IMR-90 (cell line): ENCODE results near the gene PRKAR1B. TPM values are rescaled to one million over a fixed set of nuclear protein-coding genes. Genes with fewer than 3 reads are reported as not detected.

Source experiments
- ATAC-seq: fragments of 200-7000 bp; cut with Tn5 transposase; 2 replicates; pipeline ENCODE4 v1.9.1; 2020; ENCODE audit warnings: low read depth, mild to moderate bottlenecking, moderate library complexity
- BruUV-seq: library from RNA; stranded (reverse); fragments of 400-500 nt; replicated peaks from 2 replicates; lab custom pipeline; 2021; lab: Mats Ljungman, UMichigan
- CTCF ChIA-PET: fragments of 300-600 bp; formaldehyde crosslinking; extraction: SDS; loops from one replicate; lab custom pipeline; 2021; ENCODE audit warnings: antibody characterized with exemption; lab: Yijun Ruan, JAX
- POLR2A ChIA-PET: fragments of 300-600 bp; sonication (Branson Sonifier 250); formaldehyde crosslinking; loops from one replicate; lab custom pipeline; 2022; ENCODE audit warnings: antibody characterized with exemption; ENCODE audit not compliant: unreplicated experiment; lab: Charles Lee
- DNase-seq: peaks from one replicate; pipeline ENCODE4 v3.0.0; 2013
- H2AFZ ChIP-seq: replicated peaks from 2 replicates; pipeline ENCODE3; 2013; ENCODE audit warnings: low read length, mild to moderate bottlenecking; ENCODE audit not compliant: poor library complexity
- H2AK5ac ChIP-seq: 2 replicates; pipeline ENCODE4 v1.6.1; 2013; ENCODE audit warnings: low read depth, low read length, inconsistent platforms
- H2AK9ac ChIP-seq: replicated peaks from 2 replicates; pipeline ENCODE3; 2013; ENCODE audit warnings: mild to moderate bottlenecking, low read depth, low read length, moderate library complexity; ENCODE audit not compliant: poor library complexity
- H2BK120ac ChIP-seq: 2 replicates; pipeline ENCODE4 v1.6.1; 2013; ENCODE audit warnings: low read depth, low read length, inconsistent platforms
- H2BK15ac ChIP-seq: 3 replicates; pipeline ENCODE4 v1.6.1; 2013; ENCODE audit warnings: low read depth, low read length, inconsistent platforms
- H2BK20ac ChIP-seq: 2 replicates; pipeline ENCODE4 v1.6.1; 2013; ENCODE audit warnings: low read depth, mild to moderate bottlenecking, inconsistent platforms, low read length, moderate library complexity
- H2BK5ac ChIP-seq: 2 replicates; pipeline ENCODE4 v1.6.1; 2013; ENCODE audit warnings: mild to moderate bottlenecking, low read depth, low read length, inconsistent platforms; ENCODE audit not compliant: poor library complexity, severe bottlenecking
- H3K14ac ChIP-seq: replicated peaks from 2 replicates; pipeline ENCODE4 v1.6.1; 2013; ENCODE audit warnings: low read depth, low read length, inconsistent platforms
- H3K18ac ChIP-seq: 2 replicates; pipeline ENCODE4 v1.6.1; 2013; ENCODE audit warnings: low read depth, low read length, control low read depth
- H3K23ac ChIP-seq: 2 replicates; pipeline ENCODE4 v1.6.1; 2013; ENCODE audit warnings: low read depth, low read length, inconsistent platforms
- H3K27ac ChIP-seq: 2 replicates; pipeline ENCODE4 v1.5.1; 2013; ENCODE audit warnings: mild to moderate bottlenecking, control low read depth, low read length; ENCODE audit not compliant: insufficient read depth
- H3K27me3 ChIP-seq: 2 replicates; pipeline ENCODE4 v1.6.1; 2013; ENCODE audit warnings: low read length; ENCODE audit not compliant: control insufficient read depth, insufficient read depth
- H3K36me3 ChIP-seq: 2 replicates; pipeline ENCODE4 v1.6.1; 2013; ENCODE audit warnings: low read length, mixed read lengths; ENCODE audit not compliant: control insufficient read depth, insufficient read depth
- H3K4ac ChIP-seq: 2 replicates; pipeline ENCODE4 v1.6.1; 2013; ENCODE audit warnings: low read depth, low read length, inconsistent platforms
- H3K4me1 ChIP-seq: 2 replicates; pipeline ENCODE4 v1.6.1; 2013; ENCODE audit warnings: low read length, mixed read lengths; ENCODE audit not compliant: control insufficient read depth, insufficient read depth
- H3K4me2 ChIP-seq: 2 replicates; pipeline ENCODE4 v1.6.1; 2013; ENCODE audit warnings: low read depth, mild to moderate bottlenecking, control low read depth, low read length, moderate library complexity
- H3K4me3 ChIP-seq: 2 replicates; pipeline ENCODE4 v1.5.1; 2013; ENCODE audit warnings: low read depth, mild to moderate bottlenecking, control low read depth, low read length, moderate library complexity; ENCODE audit not compliant: insufficient read depth
- H3K56ac ChIP-seq: 2 replicates; pipeline ENCODE4 v1.6.1; 2013; ENCODE audit warnings: low read length, inconsistent platforms; ENCODE audit not compliant: insufficient read depth; ENCODE audit errors: extremely low read depth
- H3K79me1 ChIP-seq, 2 experiments: 2 replicates each; pipeline ENCODE4 v1.6.1; 2013; ENCODE audit warnings: low read length in 2 of 2, inconsistent platforms in 1 of 2, low read depth in 1 of 2
- H3K9ac ChIP-seq: 2 replicates; pipeline ENCODE4 v1.6.1; 2013; ENCODE audit warnings: low read depth, low read length, control low read depth
- H3K9me1 ChIP-seq: 2 replicates; pipeline ENCODE4 v1.6.1; 2013; ENCODE audit warnings: low read length, inconsistent platforms; ENCODE audit not compliant: insufficient read depth
- H3K9me3 ChIP-seq: 2 replicates; pipeline ENCODE4 v1.6.1; 2013; ENCODE audit warnings: low read length; ENCODE audit not compliant: control insufficient read depth, insufficient read depth
- H4K20me1 ChIP-seq: 2 replicates; pipeline ENCODE4 v1.6.1; 2013; ENCODE audit warnings: low read length, inconsistent platforms; ENCODE audit not compliant: insufficient read depth
- H4K5ac ChIP-seq: 2 replicates; pipeline ENCODE4 v1.6.1; 2013; ENCODE audit warnings: mild to moderate bottlenecking, low read depth, low read length, control low read depth
- H4K8ac ChIP-seq, 2 experiments: 2 replicates each; pipeline ENCODE4 v1.6.1; 2013; ENCODE audit warnings: low read depth in 2 of 2, low read length in 2 of 2, control low read depth in 1 of 2, inconsistent platforms in 1 of 2
- H4K91ac ChIP-seq: 2 replicates; pipeline ENCODE4 v1.6.1; 2013; ENCODE audit warnings: low read depth, low read length, inconsistent platforms; ENCODE audit not compliant: insufficient read depth
- BHLHE40 ChIP-seq: fragments of 150-350 bp; IDR thresholded peaks from 2 replicates; pipeline ENCODE4 v1.6.1; 2016; ENCODE audit warnings: mild to moderate bottlenecking, low read depth, low read length
- CEBPB ChIP-seq: IDR thresholded peaks from 2 replicates; pipeline ENCODE4 v1.6.1; 2012; ENCODE audit warnings: low read depth, low read length, improper control_type of control experiment
- CHD1 ChIP-seq: IDR thresholded peaks from 2 replicates; pipeline ENCODE4 v1.6.1; 2012; ENCODE audit warnings: low read depth, low read length, improper control_type of control experiment
- CTCF ChIP-seq: conservative IDR thresholded peaks from 2 replicates; pipeline ENCODE4 v1.5.1; 2012; ENCODE audit warnings: mild to moderate bottlenecking, low read depth, low read length, improper control_type of control experiment
- ELK1 ChIP-seq: fragments of 150-350 bp; IDR thresholded peaks from 2 replicates; pipeline ENCODE4 v1.6.1; 2016; ENCODE audit warnings: low read depth, mild to moderate bottlenecking, low read length, moderate library complexity, borderline replicate concordance
- FOS ChIP-seq: fragments of 150-350 bp; IDR thresholded peaks from 2 replicates; pipeline ENCODE4 v1.6.1; 2016; ENCODE audit warnings: low read depth, low read length
- MAFK ChIP-seq: IDR thresholded peaks from 2 replicates; pipeline ENCODE4 v1.6.1; 2012; ENCODE audit warnings: low read depth, low read length, improper control_type of control experiment
- MAZ ChIP-seq: IDR thresholded peaks from 2 replicates; pipeline ENCODE4 v1.6.1; 2012; ENCODE audit warnings: low read depth, mild to moderate bottlenecking, low read length, improper control_type of control experiment, moderate library complexity, borderline replicate concordance
- MXI1 ChIP-seq: IDR thresholded peaks from 2 replicates; pipeline ENCODE4 v1.6.1; 2012; ENCODE audit warnings: low read depth, mild to moderate bottlenecking, low read length, moderate library complexity, borderline replicate concordance
- NFE2L2 ChIP-seq: fragments of 150-350 bp; IDR thresholded peaks from 2 replicates; pipeline ENCODE4 v1.6.1; 2016; ENCODE audit warnings: low read depth, mild to moderate bottlenecking, low read length
- POLR2A ChIP-seq: IDR thresholded peaks from 2 replicates; pipeline ENCODE4 v1.6.1; 2012; ENCODE audit warnings: mild to moderate bottlenecking, low read depth, low read length
- RAD21 ChIP-seq: IDR thresholded peaks from 2 replicates; pipeline ENCODE4 v1.6.1; 2012; ENCODE audit warnings: low read length, improper control_type of control experiment
- RCOR1 ChIP-seq: IDR thresholded peaks from 2 replicates; pipeline ENCODE4 v1.6.1; 2012; ENCODE audit warnings: mild to moderate bottlenecking, low read length, improper control_type of control experiment; ENCODE audit not compliant: insufficient replicate concordance
- RFX5 ChIP-seq: IDR thresholded peaks from 2 replicates; pipeline ENCODE4 v1.8.0; 2012; ENCODE audit warnings: low read depth, mild to moderate bottlenecking, low read length, moderate library complexity
- SMC3 ChIP-seq: fragments of 150-350 bp; IDR thresholded peaks from 2 replicates; pipeline ENCODE4 v1.6.1; 2016; ENCODE audit warnings: low read depth, mild to moderate bottlenecking, antibody characterized with exemption, low read length, moderate library complexity
- USF2 ChIP-seq: fragments of 150-350 bp; IDR thresholded peaks from 2 replicates; pipeline ENCODE4 v1.6.1; 2017; ENCODE audit warnings: mild to moderate bottlenecking, antibody characterized with exemption, low read length, low read depth
- WGBS, 2 experiments: methylation state at CpG; one replicate each; pipeline versions ENCODE4 v1.1.5 to v1.1.7; 2013; ENCODE audit warnings: missing lambda C conversion rate in 2 of 2; ENCODE audit not compliant: insufficient read length in 1 of 2; ENCODE audit errors: extremely low coverage in 2 of 2; 5-methylcytosine and 5-hydroxymethylcytosine counted together
- dilution Hi-C: fragments of 300-500 bp; cut with HindIII; formaldehyde crosslinking; loops from one replicate; pipeline ENCODE4 v1.14.3; 2018; ENCODE audit warnings: low sequenced_read_pairs; ENCODE audit not compliant: unreplicated experiment
- in situ Hi-C: fragments of 300-500 bp; cut with MboI; formaldehyde crosslinking; loops from 3 replicates; pipeline ENCODE4 v1.14.3; 2019; ENCODE audit warnings: low sequenced_read_pairs, inconsistent platforms, mixed read lengths
- intact Hi-C: fragments of 100-400 bp; cut with micrococcal nuclease; formaldehyde crosslinking; loops from 2 replicates; pipeline ENCODE4 v1.10.0; 2022
- polyA plus RNA-seq, 3 experiments: library from polyadenylated mRNA; depleted of rRNA; stranded (reverse); fragments of >200 nt; gene quantifications; 2 replicates each; pipeline ENCODE4 v1.2.3, GENCODE V29; 2012; ENCODE audit warnings: low replicate concordance in 1 of 3
- total RNA-seq: library from RNA; depleted of rRNA; stranded (reverse); fragments of >200 nt; gene quantifications from 2 replicates; pipeline ENCODE4 v1.2.3, GENCODE V29; 2012

Gene PRKAR1B
- total and polyA plus RNA-seq, 2 of the 4 experiments (the other 2 are of a cell fraction), result 15.2 to 20.2 TPM

GRCh38 chr7:651032-651728, 75.9 kb downstream of the PRKAR1B start:
- DNase-seq, result no peak
- CTCF ChIA-PET, result no interaction called here
- TF ChIP-seq BHLHE40 (no peak), RCOR1 (no peak), MAZ (no peak), CTCF (no peak), CEBPB (no peak), SMC3 (no peak), NFE2L2 (no peak), FOS (no peak), CHD1 (no peak), ELK1 (no peak), RAD21 (no peak), USF2 (no peak), MXI1 (no peak), RFX5 (no peak), MAFK (no peak), POLR2A (no peak)

More at GRCh38 chr7:651032-651728, 75.9 kb downstream of the PRKAR1B start:
- Histone ChIP-seq H3K9me3 (peaks cover 6% of the 10 kb centered on the region; the same call in 1 of the 2 replicates), H3K4me2 (no peak overlapping the region), H3K27me3 (no peaks in the 10 kb centered on the region), H3K18ac (no peak overlapping the region), H3K9me1 (no peaks in the 10 kb centered on the region), H3K79me1 (no peaks in the 10 kb centered on the region), H4K8ac (no peak overlapping the region), H2BK20ac (no peak overlapping the region), H2BK15ac (no peak overlapping the region), H3K23ac (no peak overlapping the region), H2AFZ (no peak overlapping the region), H2AK9ac (no peak overlapping the region), H4K91ac (no peak overlapping the region), H3K9ac (no peak overlapping the region), H3K4ac (no peak overlapping the region), H3K56ac (no peak overlapping the region), H3K14ac (no peak overlapping the region), H4K20me1 (no peaks in the 10 kb centered on the region), H2AK5ac (no peak overlapping the region), H2BK120ac (no peak overlapping the region), H4K5ac (no peak overlapping the region), H3K4me3 (no peak overlapping the region), H3K27ac (no peak overlapping the region), H3K36me3 (no peaks in the 10 kb centered on the region), H3K4me1 (no peaks in the 10 kb centered on the region), H2BK5ac (no peak overlapping the region)
- intact Hi-C loops (no loop called here), in situ Hi-C loops (no loop called here), dilution Hi-C loops (no loop called here)
- WGBS, 2 experiments, result 88% methylated on average over 5 of the region's 14 CpGs; no CpG with 5 or more reads in 1 of the 2 experiments
- no peak for ATAC-seq
- POLR2A ChIA-PET, result no interaction called here
- BruUV-seq, result no TSS peak
